ENCODE data around the gene ORM1. TPM values are rescaled to one million over a fixed set of nuclear protein-coding genes. Genes with fewer than 3 reads are reported as not detected.

Gene ORM1
- total RNA-seq, 1 experiment from 2014 or later, result not detected

GRCh38 chr9:114278356-114278755, 44.5 kb upstream of the ORM1 start:
- no peak for TF ChIP-seq EZH2 (IDR thresholded peaks at IDR 0.05; ENCODE audit: low read length, unreplicated experiment)
- Histone ChIP-seq H3K4me2 (ENCODE audit: low read length) (no peak overlapping the region), H3K4me3 (ENCODE audit: low read length) (no peak overlapping the region), H3F3A (ENCODE audit: low read length, unreplicated experiment) (no peaks in the 10 kb centered on the region), H3K27me3 (ENCODE audit: low read length) (no peaks in the 10 kb centered on the region), H3K9me3 (ENCODE audit: low read length) (no peaks in the 10 kb centered on the region), H3K9me2 (replicated peaks; ENCODE audit: low read length) (no peaks in the 10 kb centered on the region), H3K36me3 (ENCODE audit: low read depth, low read length) (no peaks in the 10 kb centered on the region), H3K4me1 (ENCODE audit: insufficient read depth, low read length) (peaks cover 34% of the 10 kb centered on the region), H4K20me1 (ENCODE audit: low read length) (no peaks in the 10 kb centered on the region), H3K9ac (ENCODE audit: low read length) (no peak overlapping the region), H3K27ac (ENCODE audit: low read length) (peak overlapping the region; percentile 63), H3K79me2 (ENCODE audit: low read length) (no peaks in the 10 kb centered on the region), H2AFZ (ENCODE audit: low read length) (no peak overlapping the region)
- POLR2A ChIA-PET (ENCODE audit: unreplicated experiment), result no interaction called here
- ATAC-seq (no peak), DNase-seq (no peak)
- no TSS peak for BruUV-seq (replicated peaks)
- intact Hi-C loops (cut with micrococcal nuclease), result loop anchor here (5.0 kb wide), 1 partner anchor 171 kb away; no protein-coding TSS in a partner anchor
- CTCF ChIA-PET, result no interaction called here

- Histone ChIP-seq H3K4me1 (ENCODE audit: insufficient read depth, low read length) (peaks cover 34% of the 10 kb centered on the region), H4K20me1 (ENCODE audit: low read length) (no peaks in the 10 kb centered on the region), H3K36me3 (ENCODE audit: low read depth, low read length) (no peaks in the 10 kb centered on the region), H3K27ac (ENCODE audit: low read length) (peak overlapping the region; percentile 63), H3K9me3 (ENCODE audit: low read length) (no peaks in the 10 kb centered on the region), H3K4me2 (ENCODE audit: low read length) (peak overlapping the region; percentile 19; the same call in 1 of the 2 replicates), H3K27me3 (ENCODE audit: low read length) (no peaks in the 10 kb centered on the region), H3K9me2 (replicated peaks; ENCODE audit: low read length) (no peaks in the 10 kb centered on the region), H3K79me2 (ENCODE audit: low read length) (no peaks in the 10 kb centered on the region), H3F3A (ENCODE audit: low read length, unreplicated experiment) (no peaks in the 10 kb centered on the region), H3K4me3 (ENCODE audit: low read length) (no peak overlapping the region), H3K9ac (ENCODE audit: low read length) (peak overlapping the region; percentile 12; the same call in 1 of the 2 replicates), H2AFZ (ENCODE audit: low read length) (0 out of 2 replicates have a peak overlapping the region, but pooled peaks have one; percentile 28)
- no peak for TF ChIP-seq CTCF (conservative IDR thresholded peaks at IDR 0.05; ENCODE audit: low read depth, low read length)
- no peak for TF ChIP-seq EZH2 (IDR thresholded peaks at IDR 0.05; ENCODE audit: low read length, unreplicated experiment)
- TF ChIP-seq EZH2phosphoT487 (IDR thresholded peaks at IDR 0.05; ENCODE audit: borderline replicate concordance, low read length), result no peak
- no TSS peak for BruUV-seq (replicated peaks)
- intact Hi-C loops (cut with micrococcal nuclease), result loop anchor here (5.0 kb wide), 1 partner anchor 172 kb away; no protein-coding TSS in a partner anchor
- CTCF ChIA-PET, result no interaction called here
- ATAC-seq (peak; percentile 76), DNase-seq (peak; percentile 62)
- POLR2A ChIA-PET (ENCODE audit: unreplicated experiment), result no interaction called here
Observed at GRCh38 chr9:114278881-114279570, 43.9 kb upstream of the ORM1 start.

DNA sequence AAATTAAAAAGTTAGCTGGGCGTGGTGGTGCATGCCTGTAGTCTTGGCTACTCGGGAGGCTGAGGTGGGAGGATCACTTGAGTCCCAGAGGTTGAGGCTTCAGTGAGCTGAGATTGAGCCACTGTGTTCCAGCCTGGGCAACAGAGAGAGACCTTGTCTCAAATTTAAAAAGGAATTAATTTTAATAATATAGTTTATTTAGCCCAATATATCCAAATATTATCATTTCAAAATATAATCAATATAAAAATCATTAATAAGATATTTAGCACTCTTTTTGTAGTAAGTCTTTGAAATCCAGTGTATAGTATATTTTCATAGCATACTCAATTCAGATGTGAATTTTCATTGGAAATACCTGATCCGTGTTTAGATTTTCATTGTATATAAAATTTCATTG, 43.2 kb upstream of the ORM1 start:
- no peaks in the 10 kb centered on the region for H3K27me3 ChIP-seq (ENCODE audit: low read length)
- no peaks in the 10 kb centered on the region for H3K36me3 ChIP-seq (ENCODE audit: low read depth, low read length)
- H3K4me2 ChIP-seq (ENCODE audit: low read length), result no peak overlapping the region
- no peaks in the 10 kb centered on the region for H3K9me2 ChIP-seq (replicated peaks; ENCODE audit: low read length)
- no peak overlapping the region for H2AFZ ChIP-seq (ENCODE audit: low read length)
- intact Hi-C loops (cut with micrococcal nuclease), result loop anchor here (5.0 kb wide), 1 partner anchor 172 kb away; no protein-coding TSS in a partner anchor
- ChIA-PET POLR2A (ENCODE audit: unreplicated experiment) (no interaction called here), CTCF (no interaction called here)
- H3K27ac ChIP-seq (ENCODE audit: low read length), result peak overlapping the region; percentile 63
- no peak for ATAC-seq
- no peaks in the 10 kb centered on the region for H3F3A ChIP-seq (ENCODE audit: low read length, unreplicated experiment)
- no TSS peak for BruUV-seq (replicated peaks)
- TF ChIP-seq EZH2phosphoT487 (IDR thresholded peaks at IDR 0.05; ENCODE audit: borderline replicate concordance, low read length), result no peak
- no peak for TF ChIP-seq EZH2 (IDR thresholded peaks at IDR 0.05; ENCODE audit: low read length, unreplicated experiment)
- TF ChIP-seq CTCF (conservative IDR thresholded peaks at IDR 0.05; ENCODE audit: low read depth, low read length), result no peak
- H3K4me1 ChIP-seq (ENCODE audit: insufficient read depth, low read length), result peaks cover 34% of the 10 kb centered on the region
- DNase-seq, result no peak
- H4K20me1 ChIP-seq (ENCODE audit: low read length), result no peaks in the 10 kb centered on the region
- H3K9me3 ChIP-seq (ENCODE audit: low read length), result no peaks in the 10 kb centered on the region
- no peak overlapping the region for H3K4me3 ChIP-seq (ENCODE audit: low read length)
- H3K9ac ChIP-seq (ENCODE audit: low read length), result no peak overlapping the region
- H3K79me2 ChIP-seq (ENCODE audit: low read length), result no peaks in the 10 kb centered on the region
